GM18909 (cell line): Measurements from ENCODE around the gene AFG1L.
A peak's percentile ranks its signal among the peaks of the same experiment; 100 is the strongest.
"Not testable (repeated sequence)": the region's sequence is repeated elsewhere in the genome, so short reads cannot be mapped to it uniquely, and the experiment has no call there.

Experiments used
- ATAC-seq: cut with Tn5 transposase; IDR thresholded peaks from one replicate; pipeline ENCODE4 v1.9.1; 2021; ENCODE audit warnings: mild to moderate bottlenecking; ENCODE audit not compliant: unreplicated experiment, poor library complexity

The AFG1L gene

GRCh38 chr6:108497883-108498282, 203.0 kb downstream of the AFG1L start:
- no peak for ATAC-seq

- ATAC-seq, result no peak
These were observed 206.7 kb downstream of the AFG1L start for GRCh38 chr6:108501559-108501958.

- ATAC-seq, result no peak
These were observed 208.0 kb downstream of the AFG1L start for GRCh38 chr6:108502832-108503231.

GRCh38 chr6:108507316-108507715, 212.5 kb downstream of the AFG1L start:
- ATAC-seq, result no peak

GRCh38 chr6:108510461-108511319, 215.8 kb downstream of the AFG1L start:
- no peak for ATAC-seq

GRCh38 chr6:108518714-108519576, 224.1 kb downstream of the AFG1L start:
- no peak for ATAC-seq

- ATAC-seq, result no peak
These were observed 226.8 kb downstream of the AFG1L start for GRCh38 chr6:108521616-108522107.

GRCh38 chr6:108523697-108524096, 228.8 kb downstream of the AFG1L start:
- no peak for ATAC-seq

GRCh38 chr6:108524528-108525248, 229.8 kb downstream of the AFG1L start:
- ATAC-seq, result no peak

- ATAC-seq, result no peak
These were observed 231.9 kb downstream of the AFG1L start for GRCh38 chr6:108526739-108527174.

GRCh38 chr6:108528878-108529277, 234.0 kb downstream of the AFG1L start:
- ATAC-seq, result no peak

- no peak for ATAC-seq
These were observed 236.5 kb downstream of the AFG1L start for GRCh38 chr6:108531332-108531731.

- ATAC-seq, result no peak
These were observed 240.4 kb downstream of the AFG1L start for GRCh38 chr6:108535114-108535742.

- ATAC-seq, result not testable (repeated sequence)
These were observed 241.2 kb downstream of the AFG1L start for GRCh38 chr6:108535920-108536535.

GRCh38 chr6:108541843-108542759, 247.2 kb downstream of the AFG1L start:
- ATAC-seq, result peak; percentile 65

GRCh38 chr6:108543175-108543940, 248.5 kb downstream of the AFG1L start:
- no peak for ATAC-seq

- no peak for ATAC-seq
These were observed 249.8 kb downstream of the AFG1L start for GRCh38 chr6:108544606-108545005.
